GM12878 (cell line): ENCODE results near the gene ZNF48. TPM values are rescaled to one million over a fixed set of nuclear protein-coding genes. Genes with fewer than 3 reads are reported as not detected.
A peak's percentile ranks its signal among the peaks of the same experiment; 100 is the strongest.

Experiments used
- ATAC-seq: fragments of 200-7000 bp; cut with Tn5 transposase; 3 replicates; pipeline ENCODE4 v1.9.1; 2020; ENCODE audit warnings: mild to moderate bottlenecking, moderate library complexity
- BruUV-seq: library from RNA; stranded (reverse); fragments of 400-500 nt; replicated peaks from 2 replicates; lab custom pipeline; 2021; lab: Mats Ljungman, UMichigan
- CTCF ChIA-PET: fragments of 300-600 bp; sonication (Branson Sonifier 250); formaldehyde crosslinking; extraction: SDS; loops from one replicate; lab custom pipeline; 2021; ENCODE audit warnings: inconsistent platforms; lab: Yijun Ruan, JAX
- POLR2A ChIA-PET: fragments of 350-600 bp; formaldehyde crosslinking; extraction: SDS; loops from one replicate; lab custom pipeline; 2021; ENCODE audit warnings: inconsistent platforms; lab: Charles Lee
- RAD21 ChIA-PET: fragments of 300-600 bp; sonication (Branson Sonifier 250); formaldehyde crosslinking; loops from one replicate; lab custom pipeline; 2023; ENCODE audit warnings: antibody characterized with exemption; ENCODE audit not compliant: unreplicated experiment; lab: Charles Lee
- SMC1A ChIA-PET: fragments of 300-600 bp; sonication (Branson Sonifier 250); formaldehyde crosslinking; loops from one replicate; lab custom pipeline; 2023; ENCODE audit not compliant: unreplicated experiment, uncharacterized antibody; lab: Charles Lee
- DNase-seq: peaks from one replicate; pipeline ENCODE4 v3.0.0-alpha.2; 2011; ENCODE audit warnings: low read depth, low spot score
- FAIRE-seq: peaks from 3 replicates; lab custom pipeline; 2011; peaks lifted over from hg19 to GRCh38; lab: Jason Lieb, UNC
- H2AFZ ChIP-seq: 2 replicates; pipeline ENCODE4 v1.6.0; 2011; ENCODE audit warnings: low read depth, low read length, control low read depth; ENCODE audit not compliant: control insufficient read depth
- H3K27ac ChIP-seq: 2 replicates; pipeline ENCODE4 v1.5.1; 2011; ENCODE audit warnings: control low read depth; ENCODE audit not compliant: control insufficient read depth, insufficient read depth
- H3K27me3 ChIP-seq, 2 experiments: replicated peaks in 1 of 2; 2 replicates each; pipeline versions ENCODE4 v1.6.0 to v1.6.1; 2011; ENCODE audit warnings: low read length in 1 of 2; ENCODE audit not compliant: control insufficient read depth in 2 of 2, insufficient read depth in 2 of 2
- H3K36me3 ChIP-seq, 2 experiments: 2 replicates each; pipeline ENCODE4 v1.5.1; 2011; ENCODE audit warnings: low read length in 1 of 2; ENCODE audit not compliant: control insufficient read depth in 2 of 2, insufficient read depth in 2 of 2
- H3K4me1 ChIP-seq: 2 replicates; pipeline ENCODE4 v1.6.1; 2011; ENCODE audit warnings: mild to moderate bottlenecking, low read length, moderate library complexity, mixed read lengths; ENCODE audit not compliant: control insufficient read depth, insufficient read depth
- H3K4me2 ChIP-seq: 2 replicates; pipeline ENCODE4 v1.6.0; 2011; ENCODE audit warnings: control low read depth; ENCODE audit not compliant: control insufficient read depth, insufficient read depth
- H3K4me3 ChIP-seq: fragments of 200-600 bp; sonication (generic); 2 replicates; pipeline ENCODE4 v1.5.1; 2016
- H3K79me2 ChIP-seq: 2 replicates; pipeline ENCODE4 v1.6.0; 2011; ENCODE audit warnings: low read length; ENCODE audit not compliant: control insufficient read depth, insufficient read depth
- H3K9ac ChIP-seq: 2 replicates; pipeline ENCODE4 v1.8.0; 2011; ENCODE audit warnings: low read length, control low read depth, mixed read lengths; ENCODE audit not compliant: control insufficient read depth, insufficient read depth
- H3K9me3 ChIP-seq: replicated peaks from 3 replicates; pipeline ENCODE4 v1.5.1; 2011; ENCODE audit warnings: mild to moderate bottlenecking, low read length; ENCODE audit not compliant: control insufficient read depth, insufficient read depth
- H4K20me1 ChIP-seq: 2 replicates; pipeline ENCODE4 v1.6.0; 2011; ENCODE audit not compliant: control insufficient read depth, insufficient read depth
- CHD2 ChIP-seq: IDR thresholded peaks from 2 replicates; pipeline ENCODE4 v1.6.1; 2011; ENCODE audit warnings: low read depth, low read length, improper control_type of control experiment, borderline replicate concordance
- CREB1 ChIP-seq: IDR thresholded peaks from 2 replicates; pipeline ENCODE4 v1.6.1; 2012; ENCODE audit warnings: low read depth, mild to moderate bottlenecking, inconsistent platforms
- HDAC2 ChIP-seq: fragments of 200-600 bp; sonication (generic); IDR thresholded peaks from 2 replicates; pipeline ENCODE4 v1.6.1; 2017
- MTA2 ChIP-seq: fragments of 450-650 bp; IDR thresholded peaks from 2 replicates; pipeline ENCODE4 v1.6.1; 2016; ENCODE audit warnings: low read depth, mild to moderate bottlenecking, moderate library complexity
- NFYB ChIP-seq: IDR thresholded peaks from 2 replicates; pipeline ENCODE4 v1.6.1; 2011; ENCODE audit warnings: low read depth, mild to moderate bottlenecking, low read length, improper control_type of control experiment, moderate library complexity; ENCODE audit not compliant: insufficient read depth
- POLR2AphosphoS2 ChIP-seq: IDR thresholded peaks from 2 replicates; pipeline ENCODE4 v1.6.1; 2011; ENCODE audit warnings: low read depth, mild to moderate bottlenecking, low read length, improper control_type of control experiment, moderate library complexity
- SMAD1 ChIP-seq: fragments of 450-650 bp; IDR thresholded peaks from 2 replicates; pipeline ENCODE4 v1.6.1; 2018; ENCODE audit warnings: mild to moderate bottlenecking, low read depth; ENCODE audit not compliant: partially characterized antibody
- USF2 ChIP-seq: IDR thresholded peaks from 2 replicates; pipeline ENCODE4 v1.6.1; 2011; ENCODE audit warnings: low read depth, low read length, improper control_type of control experiment, borderline replicate concordance
- ZBTB33 ChIP-seq: fragments of 450-650 bp; IDR thresholded peaks from 2 replicates; pipeline ENCODE4 v1.6.1; 2017; ENCODE audit warnings: mild to moderate bottlenecking
- WGBS: methylation state at CpG from one replicate; pipeline ENCODE4 v1.1.6; 2016; ENCODE audit warnings: low lambda C conversion rate; ENCODE audit not compliant: insufficient replicate concordance, insufficient coverage; ENCODE audit errors: missing lambda C conversion rate; 5-methylcytosine and 5-hydroxymethylcytosine counted together
- in situ Hi-C: fragments of 300-500 bp; cut with MboI; formaldehyde crosslinking; loops from 9 replicates; pipeline ENCODE4 v1.14.3; 2018; ENCODE audit warnings: mixed read lengths
- intact Hi-C: fragments of 100-400 bp; cut with micrococcal nuclease; formaldehyde crosslinking; loops from one replicate; pipeline ENCODE4 v1.14.2; 2022; ENCODE audit not compliant: unreplicated experiment
- polyA plus RNA-seq, 11 experiments: library from polyadenylated mRNA; depleted of rRNA in 4 of 11; unstranded in 6 of 11; stranded (reverse) in 5 of 11; fragments of >200 nt; fragmentation: Nextera tagmentation in 4 of 11; fragmentation: Illumina TruSeq in 1 of 11; extraction: Ambion mirVana in 4 of 11; extraction: Trizol in 1 of 11; gene quantifications; 1 replicate in 1 of 11; 2 replicates in 10 of 11; pipeline versions ENCODE4 v1.2.1 to v1.2.3, GENCODE V29; 2011 to 2016; ENCODE audit warnings: inconsistent platforms in 2 of 11, missing spikeins in 2 of 11, low read depth in 1 of 11
- total RNA-seq, 4 experiments: library from RNA; depleted of rRNA in 3 of 4; stranded (reverse); fragments of >200 nt in 3 of 4; fragmentation: Illumina TruSeq in 1 of 4; extraction: Trizol in 1 of 4; gene quantifications; 2 replicates each; pipeline versions ENCODE4 v1.2.1 to v1.2.3, GENCODE V29; 2013 to 2021
- TF ChIP-seq, protein P1 (sequence below), 3 experiments: IDR thresholded peaks in 2 of 3; conservative IDR thresholded peaks in 1 of 3; 2 replicates each; pipeline ENCODE4 v1.5.1; 2011; ENCODE audit warnings: low read depth in 3 of 3, low read length in 3 of 3, mild to moderate bottlenecking in 3 of 3, control low read depth in 2 of 3, moderate library complexity in 2 of 3, inconsistent platforms in 1 of 3, mixed read lengths in 1 of 3; ENCODE audit not compliant: control insufficient read depth in 2 of 3, insufficient read depth in 1 of 3; ENCODE audit errors: extremely low read depth in 1 of 3
- TF ChIP-seq, protein P2 (sequence below): IDR thresholded peaks from 2 replicates; pipeline ENCODE4 v1.6.1; 2012; ENCODE audit warnings: improper control_type of control experiment, low read depth, low read length; ENCODE audit not compliant: insufficient replicate concordance

ZNF48 gene
- total and polyA plus RNA-seq, 10 of the 15 experiments (the other 5 are each of a cell fraction or from before 2014, with no cell fraction given) = 0.14 to 12.0 (median 4.2) TPM

- no TSS peak for BruUV-seq
- TF ChIP-seq SMAD1 (no peak), CHD2 (no peak), MTA2 (peak; percentile 30; the same call in 1 of the 2 replicates), USF2 (no peak), NFYB (no peak), CREB1 (no peak), HDAC2 (no peak), ZBTB33 (no peak), POLR2AphosphoS2 (0 out of 2 replicates have a peak, but pooled peaks have one; percentile 14)
- TF ChIP-seq, protein P1, sequence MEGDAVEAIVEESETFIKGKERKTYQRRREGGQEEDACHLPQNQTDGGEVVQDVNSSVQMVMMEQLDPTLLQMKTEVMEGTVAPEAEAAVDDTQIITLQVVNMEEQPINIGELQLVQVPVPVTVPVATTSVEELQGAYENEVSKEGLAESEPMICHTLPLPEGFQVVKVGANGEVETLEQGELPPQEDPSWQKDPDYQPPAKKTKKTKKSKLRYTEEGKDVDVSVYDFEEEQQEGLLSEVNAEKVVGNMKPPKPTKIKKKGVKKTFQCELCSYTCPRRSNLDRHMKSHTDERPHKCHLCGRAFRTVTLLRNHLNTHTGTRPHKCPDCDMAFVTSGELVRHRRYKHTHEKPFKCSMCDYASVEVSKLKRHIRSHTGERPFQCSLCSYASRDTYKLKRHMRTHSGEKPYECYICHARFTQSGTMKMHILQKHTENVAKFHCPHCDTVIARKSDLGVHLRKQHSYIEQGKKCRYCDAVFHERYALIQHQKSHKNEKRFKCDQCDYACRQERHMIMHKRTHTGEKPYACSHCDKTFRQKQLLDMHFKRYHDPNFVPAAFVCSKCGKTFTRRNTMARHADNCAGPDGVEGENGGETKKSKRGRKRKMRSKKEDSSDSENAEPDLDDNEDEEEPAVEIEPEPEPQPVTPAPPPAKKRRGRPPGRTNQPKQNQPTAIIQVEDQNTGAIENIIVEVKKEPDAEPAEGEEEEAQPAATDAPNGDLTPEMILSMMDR (IDR thresholded peaks at IDR 0.05 in 2 of 3, conservative IDR thresholded peaks at IDR 0.05 in 1 of 3; ENCODE audit: control insufficient read depth in 2 of 3, extremely low read depth in 1 of 3, insufficient read depth in 1 of 3, low read depth in 3 of 3, low read length in 3 of 3) = no peak
- TF ChIP-seq, protein P2, sequence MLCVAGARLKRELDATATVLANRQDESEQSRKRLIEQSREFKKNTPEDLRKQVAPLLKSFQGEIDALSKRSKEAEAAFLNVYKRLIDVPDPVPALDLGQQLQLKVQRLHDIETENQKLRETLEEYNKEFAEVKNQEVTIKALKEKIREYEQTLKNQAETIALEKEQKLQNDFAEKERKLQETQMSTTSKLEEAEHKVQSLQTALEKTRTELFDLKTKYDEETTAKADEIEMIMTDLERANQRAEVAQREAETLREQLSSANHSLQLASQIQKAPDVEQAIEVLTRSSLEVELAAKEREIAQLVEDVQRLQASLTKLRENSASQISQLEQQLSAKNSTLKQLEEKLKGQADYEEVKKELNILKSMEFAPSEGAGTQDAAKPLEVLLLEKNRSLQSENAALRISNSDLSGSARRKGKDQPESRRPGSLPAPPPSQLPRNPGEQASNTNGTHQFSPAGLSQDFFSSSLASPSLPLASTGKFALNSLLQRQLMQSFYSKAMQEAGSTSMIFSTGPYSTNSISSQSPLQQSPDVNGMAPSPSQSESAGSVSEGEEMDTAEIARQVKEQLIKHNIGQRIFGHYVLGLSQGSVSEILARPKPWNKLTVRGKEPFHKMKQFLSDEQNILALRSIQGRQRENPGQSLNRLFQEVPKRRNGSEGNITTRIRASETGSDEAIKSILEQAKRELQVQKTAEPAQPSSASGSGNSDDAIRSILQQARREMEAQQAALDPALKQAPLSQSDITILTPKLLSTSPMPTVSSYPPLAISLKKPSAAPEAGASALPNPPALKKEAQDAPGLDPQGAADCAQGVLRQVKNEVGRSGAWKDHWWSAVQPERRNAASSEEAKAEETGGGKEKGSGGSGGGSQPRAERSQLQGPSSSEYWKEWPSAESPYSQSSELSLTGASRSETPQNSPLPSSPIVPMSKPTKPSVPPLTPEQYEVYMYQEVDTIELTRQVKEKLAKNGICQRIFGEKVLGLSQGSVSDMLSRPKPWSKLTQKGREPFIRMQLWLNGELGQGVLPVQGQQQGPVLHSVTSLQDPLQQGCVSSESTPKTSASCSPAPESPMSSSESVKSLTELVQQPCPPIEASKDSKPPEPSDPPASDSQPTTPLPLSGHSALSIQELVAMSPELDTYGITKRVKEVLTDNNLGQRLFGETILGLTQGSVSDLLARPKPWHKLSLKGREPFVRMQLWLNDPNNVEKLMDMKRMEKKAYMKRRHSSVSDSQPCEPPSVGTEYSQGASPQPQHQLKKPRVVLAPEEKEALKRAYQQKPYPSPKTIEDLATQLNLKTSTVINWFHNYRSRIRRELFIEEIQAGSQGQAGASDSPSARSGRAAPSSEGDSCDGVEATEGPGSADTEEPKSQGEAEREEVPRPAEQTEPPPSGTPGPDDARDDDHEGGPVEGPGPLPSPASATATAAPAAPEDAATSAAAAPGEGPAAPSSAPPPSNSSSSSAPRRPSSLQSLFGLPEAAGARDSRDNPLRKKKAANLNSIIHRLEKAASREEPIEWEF = no peak
Observed at GRCh38 chr16:30381291-30382041, 13.8 kb upstream of the ZNF48 start.

More at GRCh38 chr16:30381291-30382041, 13.8 kb upstream of the ZNF48 start:
- FAIRE-seq = no peak
- Histone ChIP-seq H3K9me3 (no peaks in the 10 kb centered on the region), H3K9ac (peak overlapping the region; percentile 76), H3K4me2 (peak overlapping the region; percentile 94), H3K27ac (peak overlapping the region; percentile 91), H3K79me2 (peaks cover 27% of the 10 kb centered on the region), H3K4me1 (peaks cover 28% of the 10 kb centered on the region), H3K36me3 (peaks cover 0 to 4% of the 10 kb centered on the region in 2 experiments; a peak in 2 of 4 replicates), H2AFZ (no peak overlapping the region), H4K20me1 (no peaks in the 10 kb centered on the region), H3K4me3 (peak overlapping the region; percentile 97), H3K27me3 (no peaks in the 10 kb centered on the region)
- in situ Hi-C loops = no loop called here
- ATAC-seq = no peak
- ChIA-PET SMC1A (interaction anchor here (1.1 to 3.3 kb wide), 3 partner anchors 10 to 35 kb away, joined by 3 to 12 read pairs (median 9); no protein-coding TSS in a partner anchor), CTCF (interaction anchor here (1.6 to 2.8 kb wide), 4 partner anchors 10 to 217 kb away, joined by 6 to 23 read pairs (median 8); partner anchors contain the start of genes ZNF48 and ZNF771), RAD21 (interaction anchor here (1.3 to 3.2 kb wide), 3 partner anchors 11 to 27 kb away, joined by 3 to 25 read pairs (median 4); partner anchors contain the start of genes TBC1D10B and ZNF771), POLR2A (interaction anchor here (1.4 to 4.3 kb wide), 5 partner anchors 10 to 316 kb away, joined by 3 to 37 read pairs (median 4); partner anchors contain the start of genes ALDOA, TBC1D10B and ZNF48)
- 57% methylated on average over 12 of the region's 13 CpGs for WGBS
- intact Hi-C loops = no loop called here
- DNase-seq = no peak
